DOHH2 (cell line): ENCODE results near the gene SCUBE2.

Experiments
- EZH2phosphoT487 ChIP-seq: fragments of 200-600 bp; sonication (generic); IDR thresholded peaks from 2 replicates; pipeline ENCODE4 v1.6.1; 2017; ENCODE audit warnings: borderline replicate concordance, mild to moderate bottlenecking, antibody characterized with exemption, low read length, moderate library complexity, mixed read lengths
- TF ChIP-seq, protein P1 (sequence below): fragments of 200-600 bp; sonication (generic); IDR thresholded peaks from one replicate; pipeline ENCODE4 v1.5.1; 2014; ENCODE audit warnings: antibody characterized with exemption, mild to moderate bottlenecking, low read depth, low read length; ENCODE audit not compliant: poor library complexity, severe bottlenecking

DNA sequence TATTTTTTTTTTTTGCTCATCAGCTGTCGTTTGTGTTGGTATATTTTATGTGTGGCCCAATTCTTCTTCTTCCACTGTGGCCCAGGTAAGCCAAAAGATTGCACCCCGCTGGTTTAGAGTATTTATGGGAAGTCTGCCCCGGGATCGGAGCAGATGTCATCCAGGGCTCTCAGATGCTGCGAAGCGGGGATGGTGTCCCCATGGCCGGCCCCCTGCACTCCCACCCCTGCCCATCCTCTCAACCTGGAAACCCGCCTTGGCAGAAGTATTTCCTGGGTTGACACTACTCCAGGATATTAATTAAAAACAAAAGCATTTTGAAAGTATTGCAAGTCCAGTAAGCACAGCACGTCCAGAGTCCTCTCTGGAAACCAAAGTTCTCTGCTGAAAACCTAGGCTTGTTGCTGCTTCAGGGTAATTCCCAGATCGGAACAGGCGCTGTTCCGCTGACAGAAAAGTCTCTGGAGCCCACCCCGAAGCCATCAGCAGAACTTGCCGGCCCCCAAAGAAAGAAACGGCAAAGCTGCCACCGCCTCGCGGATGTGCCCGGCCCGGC is 833 bp downstream of the SCUBE2 start:
- TF ChIP-seq, protein P1, sequence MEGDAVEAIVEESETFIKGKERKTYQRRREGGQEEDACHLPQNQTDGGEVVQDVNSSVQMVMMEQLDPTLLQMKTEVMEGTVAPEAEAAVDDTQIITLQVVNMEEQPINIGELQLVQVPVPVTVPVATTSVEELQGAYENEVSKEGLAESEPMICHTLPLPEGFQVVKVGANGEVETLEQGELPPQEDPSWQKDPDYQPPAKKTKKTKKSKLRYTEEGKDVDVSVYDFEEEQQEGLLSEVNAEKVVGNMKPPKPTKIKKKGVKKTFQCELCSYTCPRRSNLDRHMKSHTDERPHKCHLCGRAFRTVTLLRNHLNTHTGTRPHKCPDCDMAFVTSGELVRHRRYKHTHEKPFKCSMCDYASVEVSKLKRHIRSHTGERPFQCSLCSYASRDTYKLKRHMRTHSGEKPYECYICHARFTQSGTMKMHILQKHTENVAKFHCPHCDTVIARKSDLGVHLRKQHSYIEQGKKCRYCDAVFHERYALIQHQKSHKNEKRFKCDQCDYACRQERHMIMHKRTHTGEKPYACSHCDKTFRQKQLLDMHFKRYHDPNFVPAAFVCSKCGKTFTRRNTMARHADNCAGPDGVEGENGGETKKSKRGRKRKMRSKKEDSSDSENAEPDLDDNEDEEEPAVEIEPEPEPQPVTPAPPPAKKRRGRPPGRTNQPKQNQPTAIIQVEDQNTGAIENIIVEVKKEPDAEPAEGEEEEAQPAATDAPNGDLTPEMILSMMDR, result no peak
- TF ChIP-seq EZH2phosphoT487, result peak; percentile 64; the same call in 1 of the 2 replicates
